Transverse colon (tissue), 4 donors: ENCODE data around the gene LAMB1. TPM values are rescaled to one million over a fixed set of nuclear protein-coding genes. Genes with fewer than 3 reads are reported as not detected.
"Not testable (repeated sequence)": the region's sequence is repeated elsewhere in the genome, so short reads cannot be mapped to it uniquely, and the experiment has no call there.

Experiments
- DNase-seq: peaks from one replicate; pipeline ENCODE4 v3.0.0-alpha.2; 2019
- H3K27ac ChIP-seq, 4 donors: fragments of 200-600 bp; sonication (generic); 2 replicates each; pipeline ENCODE4 v1.5.1; 2016 to 2018; ENCODE audit warnings: inconsistent platforms in 4 of 4
- H3K27me3 ChIP-seq: fragments of 200-600 bp; sonication (generic); 2 replicates; pipeline ENCODE4 v1.5.1; 2017; ENCODE audit warnings: inconsistent platforms
- H3K36me3 ChIP-seq, 4 donors: fragments of 200-600 bp; sonication (generic); 2 replicates each; pipeline ENCODE4 v1.5.1; 2017 to 2019; ENCODE audit warnings: inconsistent platforms in 4 of 4
- H3K4me1 ChIP-seq, 4 donors: fragments of 200-600 bp; sonication (generic); 2 replicates each; pipeline ENCODE4 v1.5.1; 2017 to 2020; ENCODE audit warnings: inconsistent platforms in 4 of 4
- H3K4me3 ChIP-seq, 4 donors: fragments of 200-600 bp; sonication (generic); 1 replicate in 1 of 4; 2 replicates in 3 of 4; pipeline versions ENCODE4 v1.5.1 to v1.6.1; 2017 to 2019; ENCODE audit warnings: inconsistent platforms in 4 of 4
- H3K9me3 ChIP-seq, 2 donors: fragments of 200-600 bp; sonication (generic); 2 replicates each; pipeline ENCODE4 v1.5.1; 2017 to 2019; ENCODE audit warnings: inconsistent platforms in 2 of 2
- CTCF ChIP-seq, 5 experiments: fragments of 200-600 bp in 3 of 5; fragments of 450-650 bp in 2 of 5; sonication (generic) in 3 of 5; IDR thresholded peaks; 1 replicate in 2 of 5; 2 replicates in 3 of 5; pipeline ENCODE4 v1.5.1; 2016 to 2017; ENCODE audit warnings: antibody characterized with exemption in 5 of 5, inconsistent platforms in 3 of 5, mild to moderate bottlenecking in 2 of 5, moderate library complexity in 1 of 5
- EP300 ChIP-seq: sonication (generic); formaldehyde crosslinking; IDR thresholded peaks from one replicate; pipeline ENCODE4 v1.6.1; 2017; ENCODE audit warnings: antibody characterized with exemption, low read depth
- POLR2A ChIP-seq: fragments of 450-650 bp; IDR thresholded peaks from one replicate; pipeline ENCODE4 v1.6.1; 2016; ENCODE audit warnings: antibody characterized with exemption, mild to moderate bottlenecking, moderate library complexity
- POLR2AphosphoS5 ChIP-seq, 3 donors: sonication (generic); formaldehyde crosslinking; IDR thresholded peaks; one replicate each; pipeline ENCODE4 v1.6.1; 2016; ENCODE audit warnings: antibody characterized with exemption in 3 of 3
- WGBS, 2 donors: methylation state at CpG; one replicate each; pipeline ENCODE4 v1.1.5; 2018; ENCODE audit warnings: low coverage in 1 of 2; 5-methylcytosine and 5-hydroxymethylcytosine counted together
- in situ Hi-C, 4 donors: fragments of 200-750 bp; cut with MboI; loops; one replicate each; pipeline versions ENCODE4 v1.15.0 to v1.15.1; 2017; ENCODE audit warnings: low sequenced_read_pairs in 3 of 4, low pct_ligation_motif_present in 1 of 4, low pct_unique_long_range_greater_than_20kb in 1 of 4
- intact Hi-C: fragments of 100-400 bp; cut with DNase I; formaldehyde crosslinking; loops from one replicate; pipeline ENCODE4 v1.15.1; 2023; ENCODE audit warnings: low total_unique reads
- total RNA-seq, 4 donors: library from RNA; depleted of rRNA; stranded (reverse); fragments of >200 nt; gene quantifications; one replicate each; pipeline ENCODE4 v1.1.0, GENCODE V29; 2016

The LAMB1 gene
- total RNA-seq, 4 donors from 2014 or later, result 54.2 to 119 (median 90.3) TPM

GRCh38 chr7:107924841-107925504 is 78.0 kb downstream of the LAMB1 start:
- in situ Hi-C loops, result no loop called here

GRCh38 chr7:107922886-107923285 is 80.1 kb downstream of the LAMB1 start:
- Histone ChIP-seq H3K27me3 (no peaks in the 10 kb centered on the region), H3K4me1 (peaks cover 0 to 41% (median 13%) of the 10 kb centered on the region in 4 donors), H3K27ac (peak overlapping the region; percentile 27 to 73 (median 48)), H3K9me3 (no peaks in the 10 kb centered on the region), H3K4me3 (no peak overlapping the region), H3K36me3 (peaks cover 0 to 73% (median 29%) of the 10 kb centered on the region in 4 donors)
- 38 to 60% methylated on average over 1 of the region's 1 CpG for WGBS, 2 donors
- in situ Hi-C loops, result no loop called here
- intact Hi-C loops, result no loop called here
- no peak for TF ChIP-seq CTCF (IDR thresholded peaks at IDR 0.05)
- TF ChIP-seq POLR2AphosphoS5 (IDR thresholded peaks at IDR 0.05), result peak in 1 of 3 donors; percentile 6
- TF ChIP-seq POLR2A, result no peak
- no peak for TF ChIP-seq EP300
- DNase-seq, result no peak

More at GRCh38 chr7:107924841-107925504, 78.0 kb downstream of the LAMB1 start:
- intact Hi-C loops, result no loop called here
- no peak for DNase-seq
- H3K27me3 ChIP-seq, result no peaks in the 10 kb centered on the region
- no peaks in the 10 kb centered on the region for H3K9me3 ChIP-seq
- peak overlapping the region in 3 of 4 donors; percentile 8 to 73 (median 64) for H3K27ac ChIP-seq
- H3K36me3 ChIP-seq, result peaks cover 0 to 68% (median 26%) of the 10 kb centered on the region in 4 donors
- H3K4me1 ChIP-seq, result peaks cover 0 to 35% (median 10%) of the 10 kb centered on the region in 4 donors
- TF ChIP-seq CTCF (IDR thresholded peaks at IDR 0.05) (no peak), EP300 (no peak), POLR2AphosphoS5 (IDR thresholded peaks at IDR 0.05) (peak in 1 of 3 donors; percentile 11)
- no peak overlapping the region for H3K4me3 ChIP-seq
- WGBS, 2 donors, result 62 to 83% methylated on average over 2 to 5 of the region's 5 CpGs

DNA sequence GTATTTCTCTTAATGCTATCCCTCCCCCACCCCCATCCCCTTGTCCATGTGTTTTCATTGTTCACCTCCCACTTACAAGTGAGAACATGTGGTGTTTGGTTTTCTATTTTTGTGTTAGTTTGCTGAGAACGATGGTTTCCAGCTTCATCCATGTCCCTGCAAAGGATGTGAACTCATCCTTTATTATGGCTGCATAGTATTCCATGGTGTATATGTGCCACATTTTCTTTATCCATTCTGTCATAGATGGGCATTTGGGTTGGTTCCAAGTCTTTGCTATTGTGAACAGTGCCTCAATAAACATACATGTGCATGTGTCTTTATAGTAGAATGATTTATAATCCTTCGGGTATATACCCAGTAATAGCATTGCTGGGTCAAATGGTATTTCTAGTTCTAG is 81.1 kb downstream of the LAMB1 start:
- H3K27me3 ChIP-seq, intact Hi-C loops, H3K27ac ChIP-seq, H3K4me3 ChIP-seq, DNase-seq, H3K9me3 ChIP-seq, in situ Hi-C loops: not testable (repeated sequence)
- Histone ChIP-seq H3K4me1 (peaks cover 0 to 41% (median 13%) of the 10 kb centered on the region in 4 donors), H3K36me3 (peaks cover 0 to 74% (median 32%) of the 10 kb centered on the region in 4 donors)
- WGBS, 2 donors, result 86 to 92% methylated on average over 1 to 2 of the region's 2 CpGs

GRCh38 chr7:107920048-107920772 is 82.8 kb downstream of the LAMB1 start:
- no peak overlapping the region for H3K4me3 ChIP-seq
- no peaks in the 10 kb centered on the region for H3K27me3 ChIP-seq
- peaks cover 0 to 39% (median 13%) of the 10 kb centered on the region in 4 donors for H3K4me1 ChIP-seq
- H3K36me3 ChIP-seq, result peaks cover 0 to 77% (median 33%) of the 10 kb centered on the region in 4 donors
- no peak for TF ChIP-seq POLR2A
- TF ChIP-seq EP300, result no peak
- TF ChIP-seq POLR2AphosphoS5 (IDR thresholded peaks at IDR 0.05), result no peak
- no peak for TF ChIP-seq CTCF (IDR thresholded peaks at IDR 0.05)
- 0 to 7% methylated on average over 1 of the region's 1 CpG for WGBS, 2 donors
- peak overlapping the region; percentile 11 to 50 (median 33) for H3K27ac ChIP-seq
- H3K9me3 ChIP-seq, result no peaks in the 10 kb centered on the region
- intact Hi-C loops (no loop called here), in situ Hi-C loops (no loop called here)
- DNase-seq, result no peak
